GM23338 (cell line): ENCODE data around the gene ALDH3B1.
"Not testable (repeated sequence)": the region's sequence is repeated elsewhere in the genome, so short reads cannot be mapped to it uniquely, and the experiment has no call there.

Experiments used
- EZH2 ChIP-seq: fragments of 200-600 bp; sonication (generic); IDR thresholded peaks from one replicate; pipeline ENCODE4 v1.8.0; 2017; ENCODE audit warnings: antibody characterized with exemption, mild to moderate bottlenecking, low read depth; ENCODE audit not compliant: unreplicated experiment
- EZH2phosphoT487 ChIP-seq: fragments of 200-600 bp; sonication (generic); IDR thresholded peaks from one replicate; pipeline ENCODE4 v1.8.1; 2018; ENCODE audit warnings: antibody characterized with exemption; ENCODE audit not compliant: unreplicated experiment
- POLR2AphosphoS5 ChIP-seq: IDR thresholded peaks from 2 replicates; pipeline ENCODE4 v1.6.1; 2016; ENCODE audit warnings: antibody characterized with exemption, low read depth
- TF ChIP-seq, protein P1 (sequence below), 2 experiments: fragments of 200-600 bp in 1 of 2; sonication (generic) in 1 of 2; conservative IDR thresholded peaks; 2 replicates each; pipeline versions ENCODE4 v1.5.1 to v1.6.1; 2016 to 2017; ENCODE audit warnings: antibody characterized with exemption in 2 of 2, low read depth in 2 of 2, mild to moderate bottlenecking in 2 of 2, moderate library complexity in 1 of 2

DNA sequence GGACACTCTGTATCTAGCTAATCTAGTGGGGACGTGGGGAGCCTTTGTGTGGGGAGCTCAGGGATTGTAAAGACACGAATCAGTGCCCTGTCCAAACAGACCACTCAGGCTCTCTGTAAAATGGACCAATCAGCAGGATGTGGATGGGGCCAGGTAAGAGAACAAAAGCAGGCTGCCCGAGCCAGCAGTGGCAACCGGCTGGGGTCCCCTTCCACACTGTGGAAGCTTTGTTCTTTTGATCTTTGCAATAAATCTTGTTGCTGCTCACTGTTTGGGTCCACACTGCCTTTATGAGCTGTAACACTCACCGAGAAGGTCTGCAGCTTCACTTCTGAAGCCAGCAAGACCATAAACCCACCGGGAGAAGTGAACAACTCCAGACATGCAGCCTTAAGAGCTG is 46.2 kb upstream of the ALDH3B1 start:
- not testable (repeated sequence) for TF ChIP-seq EZH2, EZH2phosphoT487, POLR2AphosphoS5
- TF ChIP-seq, protein P1, sequence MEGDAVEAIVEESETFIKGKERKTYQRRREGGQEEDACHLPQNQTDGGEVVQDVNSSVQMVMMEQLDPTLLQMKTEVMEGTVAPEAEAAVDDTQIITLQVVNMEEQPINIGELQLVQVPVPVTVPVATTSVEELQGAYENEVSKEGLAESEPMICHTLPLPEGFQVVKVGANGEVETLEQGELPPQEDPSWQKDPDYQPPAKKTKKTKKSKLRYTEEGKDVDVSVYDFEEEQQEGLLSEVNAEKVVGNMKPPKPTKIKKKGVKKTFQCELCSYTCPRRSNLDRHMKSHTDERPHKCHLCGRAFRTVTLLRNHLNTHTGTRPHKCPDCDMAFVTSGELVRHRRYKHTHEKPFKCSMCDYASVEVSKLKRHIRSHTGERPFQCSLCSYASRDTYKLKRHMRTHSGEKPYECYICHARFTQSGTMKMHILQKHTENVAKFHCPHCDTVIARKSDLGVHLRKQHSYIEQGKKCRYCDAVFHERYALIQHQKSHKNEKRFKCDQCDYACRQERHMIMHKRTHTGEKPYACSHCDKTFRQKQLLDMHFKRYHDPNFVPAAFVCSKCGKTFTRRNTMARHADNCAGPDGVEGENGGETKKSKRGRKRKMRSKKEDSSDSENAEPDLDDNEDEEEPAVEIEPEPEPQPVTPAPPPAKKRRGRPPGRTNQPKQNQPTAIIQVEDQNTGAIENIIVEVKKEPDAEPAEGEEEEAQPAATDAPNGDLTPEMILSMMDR (conservative IDR thresholded peaks at IDR 0.05; ENCODE audit: low read depth in 2 of 2) = not testable (repeated sequence)
